HG02970 (cell line): ENCODE measurements around the gene APBA2.

Source experiments
- ATAC-seq: cut with Tn5 transposase; IDR thresholded peaks from one replicate; pipeline ENCODE4 v1.9.1; 2021; ENCODE audit warnings: mild to moderate bottlenecking, moderate library complexity, moderate number of reproducible peaks; ENCODE audit not compliant: unreplicated experiment, low FRiP score

APBA2 gene

GRCh38 chr15:28977377-28978010 is 91.7 kb downstream of the APBA2 start:
- no peak for ATAC-seq

- no peak for ATAC-seq
Measured at GRCh38 chr15:28978011-28978378, 92.2 kb downstream of the APBA2 start.

GRCh38 chr15:28978661-28979060 is 92.9 kb downstream of the APBA2 start:
- no peak for ATAC-seq

DNA sequence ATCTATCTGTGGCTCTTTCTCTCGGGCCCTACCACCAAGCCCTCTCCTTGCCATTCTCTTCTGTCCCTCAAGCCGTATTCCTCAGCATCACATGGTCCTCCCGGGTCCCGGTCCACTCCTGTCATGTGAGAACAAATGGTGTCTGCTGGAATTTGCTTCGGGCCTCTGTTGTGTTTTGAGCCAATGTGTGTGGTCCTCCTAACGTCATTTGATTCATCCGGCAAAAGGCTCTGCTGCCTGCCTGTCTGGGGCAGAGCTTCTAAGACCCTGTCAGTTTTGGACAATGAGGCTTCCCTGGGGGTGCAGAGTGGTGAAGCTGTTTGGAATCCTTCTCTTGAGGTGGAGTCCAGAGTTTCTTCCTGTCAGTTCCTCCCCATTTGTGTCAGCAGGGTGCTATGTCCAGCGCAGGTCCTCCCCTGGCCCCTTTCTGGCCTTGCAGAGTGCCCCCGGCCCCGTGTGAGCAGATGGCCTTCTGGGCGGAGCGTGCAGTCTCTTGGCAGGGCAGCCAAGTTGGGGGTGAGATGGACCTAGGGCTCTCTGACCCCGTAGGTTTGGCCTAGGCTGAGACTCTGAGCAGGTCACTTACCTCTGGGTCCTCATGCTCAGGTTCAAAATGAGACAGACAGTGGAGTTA is 93.6 kb downstream of the APBA2 start:
- ATAC-seq, result no peak

DNA sequence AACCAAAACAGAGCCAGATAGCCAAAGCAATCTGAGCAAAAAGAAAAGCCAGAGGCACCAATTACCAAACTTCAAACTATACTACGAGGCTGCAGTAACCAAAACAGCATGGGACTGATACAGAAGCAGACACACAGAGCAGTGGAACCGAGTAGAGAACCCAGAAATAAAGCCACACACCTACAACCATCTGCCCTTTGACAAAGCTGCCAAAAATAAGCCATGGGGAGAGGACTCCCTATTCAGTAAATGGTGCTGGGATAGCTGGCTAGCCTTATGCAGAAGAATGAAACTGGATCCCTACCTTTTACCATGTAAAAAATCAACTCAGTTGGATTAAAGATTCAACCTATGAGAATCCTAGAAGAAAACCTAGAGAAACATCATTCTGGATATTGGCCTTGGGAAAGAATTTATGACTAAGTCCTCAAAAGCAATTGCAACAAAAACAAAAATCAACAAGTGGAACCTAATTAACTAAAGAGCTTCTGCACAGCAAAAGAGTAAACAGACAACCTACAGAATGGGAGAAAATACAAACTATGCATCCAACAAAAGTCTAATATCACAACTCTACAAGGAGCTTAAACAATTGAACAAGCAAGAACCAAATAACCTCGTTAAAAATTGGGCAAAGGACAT is 95.1 kb downstream of the APBA2 start:
- no peak for ATAC-seq

- no peak for ATAC-seq
Measured at GRCh38 chr15:28981351-28981720, 95.6 kb downstream of the APBA2 start.

DNA sequence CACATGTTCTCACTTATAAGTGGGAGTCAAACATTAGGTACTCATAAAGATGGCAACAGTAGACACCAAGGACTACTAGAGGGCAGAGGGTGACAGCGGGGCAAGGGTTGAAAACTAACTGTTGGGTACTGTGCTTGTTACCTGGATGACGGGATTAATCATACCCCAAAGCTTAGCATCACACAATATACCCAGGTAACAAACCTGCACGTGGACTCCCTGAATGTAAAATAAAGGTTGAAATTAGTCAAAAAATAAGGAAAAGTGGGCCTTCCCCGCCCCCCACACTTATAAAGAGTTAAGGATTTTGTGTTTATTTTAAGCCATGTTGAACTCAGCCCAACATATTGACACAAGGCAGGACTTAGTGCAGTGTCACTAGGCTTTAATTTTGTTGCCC is 96.1 kb downstream of the APBA2 start:
- ATAC-seq, result no peak

- no peak for ATAC-seq
Measured at GRCh38 chr15:28982886-28983285, 97.1 kb downstream of the APBA2 start.

DNA sequence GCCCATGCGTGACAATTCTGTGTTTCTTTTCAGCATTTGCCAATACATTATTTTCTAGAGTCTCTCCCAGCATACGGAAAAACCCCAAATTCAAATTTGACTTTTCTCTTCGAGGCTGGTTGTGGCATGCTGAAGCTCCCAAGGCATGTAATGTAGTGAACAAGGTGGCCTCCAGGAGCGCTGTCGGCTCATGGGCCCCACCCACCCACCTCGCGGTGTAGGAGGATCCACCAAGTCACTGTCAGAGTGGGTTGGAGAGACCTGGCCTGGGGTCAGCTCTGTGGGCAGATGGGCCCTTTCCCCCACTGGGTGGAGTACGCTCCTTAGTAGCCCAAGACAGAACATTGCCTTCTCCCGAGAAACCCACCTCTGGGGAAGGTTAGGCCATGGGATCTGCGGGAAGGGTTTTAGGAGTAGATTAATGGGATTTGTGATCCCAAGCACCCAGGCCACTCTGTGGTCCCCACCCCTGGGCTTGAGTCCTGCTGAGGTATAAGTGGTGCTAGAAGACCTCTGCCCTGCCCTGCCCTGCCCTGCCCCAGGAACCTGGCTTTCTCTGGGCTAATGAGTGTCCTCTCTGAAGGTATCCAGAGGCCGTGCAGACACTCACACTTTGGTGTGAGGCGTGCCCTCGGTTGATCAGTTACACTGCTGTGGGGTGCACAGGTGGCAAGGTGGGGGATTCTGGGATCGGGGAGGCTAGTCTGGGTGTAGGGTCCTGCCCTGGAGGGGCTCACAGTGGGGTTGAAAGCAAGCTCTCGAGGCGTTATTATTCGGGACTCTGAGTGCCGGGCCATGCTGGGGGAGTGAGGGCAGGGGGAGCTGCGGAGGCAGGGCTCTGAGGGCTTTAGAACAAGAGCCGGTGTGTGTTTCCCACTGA is 97.9 kb downstream of the APBA2 start:
- ATAC-seq, result no peak

DNA sequence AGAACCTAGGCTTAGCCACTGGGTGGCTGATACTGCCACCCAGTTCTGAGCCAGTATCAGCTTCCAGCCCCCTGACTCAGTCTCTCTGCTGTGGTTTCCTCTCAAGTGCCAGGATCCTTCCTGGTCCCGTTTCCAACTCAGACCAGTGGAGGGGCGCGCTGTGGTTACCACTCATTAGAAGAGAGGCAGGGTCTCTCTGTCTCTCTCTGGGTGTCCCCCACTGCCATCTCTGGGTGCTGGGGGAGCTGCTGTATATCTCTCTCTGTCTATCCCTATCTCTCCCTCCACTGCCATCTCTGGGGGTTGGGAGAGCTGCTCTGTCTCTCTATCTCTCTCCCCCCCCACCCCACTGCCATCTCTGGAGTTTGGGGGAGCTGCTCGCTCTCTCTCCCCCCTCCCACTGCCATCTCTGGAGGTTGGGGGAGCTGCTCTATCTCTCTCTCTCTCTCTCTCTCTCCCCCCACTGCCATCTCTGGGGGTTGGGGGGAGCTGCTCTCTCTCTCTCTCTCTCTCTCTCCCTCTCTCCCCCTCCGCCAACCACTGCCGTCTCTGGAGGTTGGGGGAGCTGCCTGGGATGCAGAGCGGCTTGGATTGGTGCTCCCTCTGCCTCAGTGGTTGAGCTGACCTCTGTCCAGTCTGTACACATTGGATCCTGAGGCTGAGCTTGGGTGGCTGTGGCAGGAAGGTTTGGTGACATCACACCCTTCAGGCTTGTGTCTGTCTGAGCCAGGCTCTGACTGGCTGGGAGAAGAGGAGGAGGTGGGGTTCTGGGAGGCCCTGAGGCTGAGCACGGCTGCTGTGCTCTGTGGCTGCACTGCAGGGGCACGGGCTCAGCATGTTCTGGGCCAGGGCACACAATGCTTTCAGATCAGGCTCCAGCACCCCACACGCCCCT is 98.9 kb downstream of the APBA2 start:
- no peak for ATAC-seq

GRCh38 chr15:28985316-28985645 is 99.5 kb downstream of the APBA2 start:
- no peak for ATAC-seq

- ATAC-seq, result no peak
Measured at GRCh38 chr15:28985691-28986090, 99.9 kb downstream of the APBA2 start.

DNA sequence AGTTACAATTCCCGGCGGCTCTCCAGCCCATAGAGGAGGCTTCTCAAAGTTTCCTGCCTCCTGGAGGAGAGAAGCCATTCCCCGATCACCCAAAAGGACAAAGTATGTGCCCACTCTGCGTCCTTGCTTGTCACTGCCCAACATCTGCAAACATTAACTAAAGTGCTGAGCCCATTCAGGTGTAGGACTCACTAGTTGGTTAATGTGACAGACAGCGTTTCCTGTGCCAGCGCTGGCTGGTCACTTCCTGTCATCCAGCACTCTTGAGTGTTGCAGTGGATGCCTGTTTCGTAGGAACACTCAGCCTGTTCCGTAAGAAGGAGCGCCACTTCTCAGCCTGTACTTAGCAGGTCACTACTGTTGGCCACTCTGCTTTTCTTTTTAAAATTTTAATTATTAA is 100.3 kb downstream of the APBA2 start:
- ATAC-seq, result no peak

DNA sequence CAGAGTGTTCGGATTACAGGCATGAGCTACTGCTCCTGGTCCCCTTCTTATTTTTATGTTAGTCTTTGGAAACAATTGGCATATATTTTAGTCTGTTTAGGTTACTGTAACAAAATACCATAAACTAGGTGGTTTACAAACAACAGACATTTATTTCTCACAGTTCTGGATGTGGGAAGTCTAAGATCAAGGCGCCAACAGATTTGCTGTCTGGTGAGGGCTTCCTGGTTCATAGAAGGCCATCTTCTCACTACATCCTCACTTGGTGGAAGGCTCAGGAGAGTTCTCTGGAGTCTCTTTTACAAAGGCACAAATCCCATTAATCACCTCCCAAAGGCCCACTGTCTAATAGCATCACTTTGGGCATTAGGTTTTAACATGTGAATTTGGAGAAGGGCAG is 101.0 kb downstream of the APBA2 start:
- no peak for ATAC-seq

DNA sequence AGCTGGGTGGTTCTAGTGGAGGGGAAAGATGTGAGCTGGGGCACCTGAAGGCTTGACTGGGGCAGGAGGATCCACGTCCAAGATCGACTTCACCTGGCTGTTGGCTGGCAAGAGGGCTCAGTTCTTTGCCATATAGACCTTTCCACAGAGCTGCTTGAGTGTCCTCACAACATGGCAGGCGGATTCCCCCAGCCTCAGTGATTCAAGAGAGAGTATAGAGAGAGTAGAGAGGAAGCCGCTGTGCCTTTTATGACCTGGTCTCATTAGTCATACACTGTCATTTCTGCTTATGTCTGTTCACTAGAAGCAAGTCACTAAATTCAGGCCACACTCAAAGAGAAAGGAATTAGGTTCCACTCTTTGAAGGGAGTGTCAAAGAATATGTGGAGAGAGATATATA is 101.6 kb downstream of the APBA2 start:
- ATAC-seq, result no peak

- ATAC-seq, result no peak
Measured at GRCh38 chr15:28989239-28989830, 103.6 kb downstream of the APBA2 start.

GRCh38 chr15:28989896-28990295 is 104.1 kb downstream of the APBA2 start:
- no peak for ATAC-seq

GRCh38 chr15:28990390-28990789 is 104.6 kb downstream of the APBA2 start:
- ATAC-seq, result no peak

GRCh38 chr15:28991236-28992171 is 105.7 kb downstream of the APBA2 start:
- no peak for ATAC-seq
